GM12873 (cell line): Measurements from ENCODE around the gene SLC7A10.

ENCODE experiments used
- TF ChIP-seq, protein P1 (sequence below): IDR thresholded peaks from 2 replicates; pipeline ENCODE4 v1.5.1; 2012; ENCODE audit warnings: low read depth, mild to moderate bottlenecking, moderate library complexity, low read length, control low read depth; ENCODE audit not compliant: insufficient read depth; ENCODE audit errors: missing control alignments

SLC7A10 gene

DNA sequence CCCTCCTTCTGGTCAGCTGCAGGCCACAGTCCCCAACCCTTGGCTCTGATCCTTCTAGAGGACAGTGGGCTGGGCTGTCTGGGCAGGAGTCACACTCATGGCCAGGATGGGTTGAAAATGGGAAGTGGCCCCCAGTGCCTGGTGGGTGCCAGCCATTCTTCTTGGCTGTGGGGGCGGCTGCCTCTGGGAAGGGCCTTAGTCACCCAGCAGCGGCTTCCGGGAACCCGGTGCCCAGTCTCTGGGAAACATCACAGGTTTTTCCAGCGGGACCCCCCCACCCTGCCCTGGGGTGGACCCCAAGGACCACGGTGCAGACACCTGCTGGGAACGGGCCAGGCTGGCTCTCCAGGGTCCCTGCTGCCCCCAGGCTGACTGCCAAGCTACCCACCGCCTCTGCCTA lies 27.3 kb upstream of the SLC7A10 start:
- TF ChIP-seq, protein P1, sequence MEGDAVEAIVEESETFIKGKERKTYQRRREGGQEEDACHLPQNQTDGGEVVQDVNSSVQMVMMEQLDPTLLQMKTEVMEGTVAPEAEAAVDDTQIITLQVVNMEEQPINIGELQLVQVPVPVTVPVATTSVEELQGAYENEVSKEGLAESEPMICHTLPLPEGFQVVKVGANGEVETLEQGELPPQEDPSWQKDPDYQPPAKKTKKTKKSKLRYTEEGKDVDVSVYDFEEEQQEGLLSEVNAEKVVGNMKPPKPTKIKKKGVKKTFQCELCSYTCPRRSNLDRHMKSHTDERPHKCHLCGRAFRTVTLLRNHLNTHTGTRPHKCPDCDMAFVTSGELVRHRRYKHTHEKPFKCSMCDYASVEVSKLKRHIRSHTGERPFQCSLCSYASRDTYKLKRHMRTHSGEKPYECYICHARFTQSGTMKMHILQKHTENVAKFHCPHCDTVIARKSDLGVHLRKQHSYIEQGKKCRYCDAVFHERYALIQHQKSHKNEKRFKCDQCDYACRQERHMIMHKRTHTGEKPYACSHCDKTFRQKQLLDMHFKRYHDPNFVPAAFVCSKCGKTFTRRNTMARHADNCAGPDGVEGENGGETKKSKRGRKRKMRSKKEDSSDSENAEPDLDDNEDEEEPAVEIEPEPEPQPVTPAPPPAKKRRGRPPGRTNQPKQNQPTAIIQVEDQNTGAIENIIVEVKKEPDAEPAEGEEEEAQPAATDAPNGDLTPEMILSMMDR, result no peak

DNA sequence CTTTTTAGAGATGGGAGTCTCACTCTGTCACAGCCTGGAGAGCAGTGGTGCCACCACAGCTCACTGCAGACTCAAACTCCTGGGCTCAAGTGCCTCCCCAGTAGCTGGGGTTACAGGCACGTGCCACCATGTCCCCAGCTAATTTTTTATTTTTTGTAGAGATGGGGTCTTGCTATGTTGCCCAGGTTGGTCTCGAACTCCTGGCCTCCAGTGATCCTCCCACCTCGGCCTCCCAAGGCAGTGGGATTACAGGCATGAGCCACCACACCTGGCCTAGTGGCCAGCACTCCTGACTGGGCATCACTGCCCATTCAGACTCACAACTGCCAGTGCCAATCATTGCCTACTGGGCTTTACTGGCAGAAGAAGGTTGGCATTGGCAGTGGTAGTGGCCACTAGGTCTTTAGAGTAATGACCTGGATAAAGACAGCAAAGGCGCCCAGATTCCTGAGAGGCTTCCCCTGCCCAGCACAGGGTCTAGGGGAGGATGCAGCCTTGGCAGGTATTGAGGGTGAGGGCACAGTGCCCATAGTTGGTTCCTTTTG lies 26.8 kb upstream of the SLC7A10 start:
- TF ChIP-seq, protein P1, result no peak

- TF ChIP-seq, protein P1, result no peak
These were observed 26.0 kb upstream of the SLC7A10 start for GRCh38 chr19:33251526-33252090.

DNA sequence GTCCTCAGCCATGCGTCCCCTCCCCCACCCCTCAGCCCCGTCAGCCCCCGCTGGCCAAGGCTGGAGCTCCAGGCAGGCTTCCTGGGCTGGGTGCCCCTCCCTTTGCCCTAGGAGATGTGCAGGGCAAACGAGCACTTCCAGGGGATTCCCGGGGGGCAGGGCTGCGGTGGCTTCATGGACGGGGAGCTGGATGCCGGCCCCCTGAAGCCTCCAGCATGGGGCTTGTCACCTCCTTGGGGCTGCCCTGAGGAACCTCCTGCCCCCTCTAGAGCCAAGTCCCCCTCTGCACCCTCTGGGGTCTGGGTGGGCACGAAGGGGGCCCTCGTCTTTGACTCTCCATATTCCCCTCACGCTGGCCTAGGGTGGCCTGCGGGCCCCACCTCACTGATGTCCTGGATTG lies 25.4 kb upstream of the SLC7A10 start:
- TF ChIP-seq, protein P1, result no peak

- TF ChIP-seq, protein P1, result no peak
These were observed 24.9 kb upstream of the SLC7A10 start for GRCh38 chr19:33250500-33250899.

- TF ChIP-seq, protein P1, result no peak
These were observed 24.2 kb upstream of the SLC7A10 start for GRCh38 chr19:33249740-33250366.

DNA sequence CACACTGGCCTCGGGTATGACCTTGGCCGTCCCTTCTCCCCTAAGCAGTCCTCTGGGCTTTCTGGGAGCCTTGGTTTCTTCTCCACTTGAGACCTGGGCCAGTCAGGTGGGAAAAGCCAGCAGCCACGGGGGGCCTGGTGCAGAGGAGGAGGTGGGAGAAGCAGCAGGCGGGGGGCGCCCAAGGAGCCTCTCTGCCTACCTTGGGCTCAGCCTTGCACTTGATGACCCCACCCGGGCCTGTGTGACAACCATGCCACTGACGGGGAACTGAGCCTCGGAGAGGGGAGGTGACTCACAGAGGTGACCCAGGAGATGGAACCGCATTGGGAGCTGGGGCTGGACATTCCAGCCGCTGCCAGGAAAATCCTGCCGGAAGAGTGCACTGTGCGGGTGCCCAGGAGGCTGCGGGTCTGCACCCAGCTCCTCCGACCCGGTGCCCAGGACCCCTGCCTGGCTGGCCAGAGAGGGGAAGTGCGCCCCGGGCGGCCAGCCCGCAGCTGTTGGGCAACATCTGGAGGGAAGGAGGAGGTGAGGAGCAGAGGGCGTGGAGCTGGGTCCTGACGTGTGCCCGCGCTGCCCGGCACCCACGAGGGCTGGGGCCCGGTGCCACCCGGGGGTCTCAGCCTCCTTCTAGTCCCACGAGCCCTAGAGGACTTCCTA lies 23.4 kb upstream of the SLC7A10 start:
- TF ChIP-seq, protein P1, result no peak
